ENCODE measurements around the gene ZBTB46. TPM values are rescaled to one million over a fixed set of nuclear protein-coding genes. Genes with fewer than 3 reads are reported as not detected.
A peak's percentile ranks its signal among the peaks of the same experiment; 100 is the strongest.
"Not testable (repeated sequence)": the region's sequence is repeated elsewhere in the genome, so short reads cannot be mapped to it uniquely, and the experiment has no call there.

The ZBTB46 gene
- total RNA-seq, 1 donor = 36.4 TPM

DNA sequence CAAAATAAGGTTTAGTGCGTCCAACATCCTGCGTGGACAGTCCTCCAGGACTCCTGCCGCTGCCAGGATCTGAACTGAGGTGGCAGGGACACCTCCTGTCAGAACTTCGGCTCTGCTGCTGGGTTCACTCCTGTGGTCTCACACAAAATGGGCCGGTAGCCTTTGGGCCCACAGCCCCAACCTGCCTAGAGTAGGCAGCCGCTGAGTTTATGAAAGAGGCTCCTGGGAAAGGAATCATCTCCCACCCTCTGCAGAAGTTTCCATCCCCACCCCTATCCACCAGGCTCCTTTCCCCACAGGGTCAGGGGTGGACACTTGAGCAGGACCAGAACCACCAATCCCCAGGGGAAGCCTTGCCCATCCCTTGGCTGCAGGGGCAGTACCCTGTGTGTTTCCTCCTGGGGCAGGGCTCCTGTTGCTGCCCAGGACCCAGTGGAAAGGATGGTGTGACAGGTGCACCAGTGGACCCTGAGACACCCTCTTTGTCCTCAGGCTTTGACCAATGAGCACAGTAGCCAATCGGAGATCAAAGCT is 28.2 kb upstream of the ZBTB46 start:
- DNase-seq (ENCODE audit: low read depth in 2 of 3, low spot score in 2 of 3) = no peak

DNA sequence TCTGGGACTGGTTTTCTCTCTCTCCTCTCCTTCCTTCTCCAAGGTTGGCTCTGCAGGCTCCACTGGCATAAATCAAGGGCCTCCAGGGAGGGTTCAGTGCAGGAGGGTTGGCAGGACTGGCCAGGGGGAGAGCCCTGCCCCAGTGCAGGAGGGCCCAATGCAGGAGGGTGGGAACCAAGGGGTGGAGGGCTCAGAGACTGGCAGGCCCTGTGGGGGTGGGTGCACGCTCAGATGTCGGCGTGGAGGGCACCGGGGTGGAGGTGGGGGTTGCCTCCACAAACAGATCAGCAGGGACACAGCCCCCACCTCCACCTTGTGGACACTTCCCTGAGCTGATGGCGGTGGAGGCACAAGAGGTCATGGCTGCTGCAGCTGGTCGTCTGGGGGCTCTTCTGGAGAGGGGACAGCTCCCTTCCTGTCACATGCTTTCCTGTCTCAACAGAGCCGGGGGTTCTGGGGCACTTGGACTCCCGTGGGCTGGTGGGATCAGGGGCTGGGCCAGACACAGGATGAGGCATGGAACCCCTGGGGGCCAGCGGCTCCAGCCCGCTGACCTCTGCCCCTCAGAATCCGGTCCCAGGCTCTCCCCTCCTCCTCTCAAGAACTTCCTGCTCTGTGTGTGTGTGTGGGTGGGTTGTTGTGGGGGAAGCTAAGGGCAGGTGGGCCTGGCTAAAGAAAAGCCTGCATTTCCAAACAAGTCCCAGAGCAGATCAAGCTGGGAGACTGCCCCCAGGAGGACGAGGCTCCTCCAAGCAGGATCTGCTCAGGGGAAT is 27.5 kb upstream of the ZBTB46 start:
- DNase-seq (ENCODE audit: low read depth in 2 of 3, low spot score in 2 of 3) = no peak

DNA sequence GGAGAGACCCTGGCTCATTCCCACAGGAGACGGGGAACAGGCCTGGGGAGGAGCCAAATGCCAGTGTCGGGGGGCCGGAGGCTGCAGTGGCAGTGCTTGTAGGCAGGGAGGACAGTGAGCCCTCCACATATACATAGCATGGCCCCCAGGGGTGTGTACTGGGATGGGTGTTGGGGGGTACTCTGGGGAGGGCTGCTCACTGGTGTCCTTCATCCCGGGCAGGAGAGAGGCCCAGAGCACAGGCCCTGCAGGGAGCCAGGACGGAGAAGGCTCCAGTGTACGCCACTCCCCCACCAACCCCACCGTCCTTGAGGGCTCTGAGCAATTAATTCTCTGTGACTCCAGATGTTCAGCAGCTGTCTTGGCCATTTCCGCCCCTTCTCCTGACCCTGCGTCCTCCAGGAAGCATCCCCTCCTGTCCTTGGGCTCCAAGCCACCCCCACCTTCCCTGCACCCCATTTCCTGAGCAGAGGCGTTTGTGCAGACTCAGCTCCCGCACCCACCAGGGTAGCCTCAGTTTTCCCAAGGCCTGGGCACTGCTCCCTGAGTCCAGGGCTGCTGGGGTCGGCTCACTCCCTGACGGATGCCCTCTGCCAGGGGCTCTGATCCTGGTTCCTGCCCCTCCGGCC is 26.8 kb upstream of the ZBTB46 start:
- DNase-seq (ENCODE audit: low read depth in 2 of 3, low spot score in 2 of 3) = no peak

DNA sequence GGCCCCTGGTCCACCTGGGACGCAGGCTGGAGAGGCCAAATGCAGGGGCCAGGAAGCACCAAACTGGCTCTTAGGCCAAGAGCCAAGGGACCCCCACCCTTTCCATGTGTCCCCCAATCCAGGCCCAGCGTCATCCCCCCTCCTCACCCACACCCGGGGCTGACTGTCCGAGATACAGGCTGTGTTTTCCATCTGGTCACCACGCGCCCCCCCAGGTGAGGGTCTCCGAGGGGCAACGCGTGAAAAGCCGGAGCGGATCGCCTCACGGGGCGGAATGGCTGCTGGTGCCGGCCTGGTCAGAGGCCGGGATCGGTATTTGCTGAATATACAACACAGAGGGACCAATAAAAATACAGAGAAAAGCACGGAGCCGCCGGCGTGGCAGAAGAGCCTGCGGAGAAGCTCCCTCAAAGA is 25.0 kb upstream of the ZBTB46 start:
- no peak for DNase-seq (ENCODE audit: low read depth in 2 of 3, low spot score in 2 of 3)

DNA sequence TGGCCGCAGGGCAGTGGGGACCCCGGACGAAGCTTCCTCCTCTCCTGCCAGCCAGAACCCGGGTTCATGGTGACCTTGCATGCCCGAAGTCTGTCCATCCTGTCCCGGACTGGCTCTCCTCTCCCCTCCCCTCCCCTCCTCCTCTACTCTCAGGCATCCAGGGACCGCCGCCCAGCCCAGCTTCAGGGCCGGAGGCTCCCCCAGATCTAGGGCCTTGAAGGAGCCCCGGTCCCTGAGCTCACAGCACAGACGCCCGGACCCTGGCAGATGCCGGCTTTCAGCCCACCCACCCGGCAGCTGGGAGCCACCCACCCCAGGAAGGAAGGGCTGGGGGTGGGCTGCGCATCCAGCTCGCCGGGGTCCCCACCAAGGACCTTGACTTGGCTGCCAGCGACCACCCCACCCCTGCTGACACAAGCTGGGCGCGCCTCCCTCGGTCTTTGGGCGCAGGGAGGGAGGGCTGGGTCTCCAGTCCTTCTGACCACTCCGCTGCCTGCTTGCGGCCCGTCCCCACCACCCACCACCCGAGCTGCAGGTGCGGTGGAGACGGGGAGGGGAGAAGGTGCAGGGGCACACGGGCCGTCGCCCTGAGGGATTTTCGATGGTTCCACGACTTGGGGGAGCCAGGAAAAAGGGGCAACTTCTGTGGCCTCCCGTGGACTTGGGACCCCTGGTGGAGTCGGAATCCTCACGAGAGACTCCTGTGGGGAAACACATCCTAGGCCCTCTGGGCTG is 24.5 kb upstream of the ZBTB46 start:
- DNase-seq (ENCODE audit: low read depth in 2 of 3, low spot score in 2 of 3) = no peak

DNA sequence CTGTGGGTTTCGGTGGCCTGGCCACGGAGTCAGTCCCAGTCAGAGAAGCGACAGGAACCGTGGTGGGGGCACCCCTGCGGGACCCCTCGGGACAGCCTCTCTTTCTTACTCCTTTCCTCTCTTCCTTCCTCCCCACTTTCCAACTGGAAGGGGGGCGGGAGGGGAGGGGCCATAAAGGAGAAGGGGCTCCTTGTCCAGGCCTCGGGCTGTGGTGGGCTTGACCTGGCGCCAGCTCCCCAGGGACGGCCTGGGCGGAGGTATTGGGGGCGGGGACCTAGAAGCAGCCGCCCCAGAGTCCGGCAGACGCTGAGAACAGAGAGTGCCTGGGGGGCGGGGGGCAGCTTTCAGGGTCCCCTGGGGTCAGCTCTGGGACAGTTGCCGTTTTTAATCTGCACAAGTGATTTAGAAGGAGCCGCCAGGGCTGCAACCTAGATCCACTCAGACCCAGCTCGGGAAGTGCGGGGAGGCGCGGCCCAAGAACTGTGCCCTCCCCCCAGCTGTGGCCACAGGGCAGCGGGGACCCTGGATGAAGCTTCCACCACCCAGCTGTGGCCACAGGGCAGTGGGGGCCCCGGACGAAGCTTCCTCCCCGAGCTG is 23.8 kb upstream of the ZBTB46 start:
- DNase-seq (ENCODE audit: low read depth in 2 of 3, low spot score in 2 of 3) = no peak

DNA sequence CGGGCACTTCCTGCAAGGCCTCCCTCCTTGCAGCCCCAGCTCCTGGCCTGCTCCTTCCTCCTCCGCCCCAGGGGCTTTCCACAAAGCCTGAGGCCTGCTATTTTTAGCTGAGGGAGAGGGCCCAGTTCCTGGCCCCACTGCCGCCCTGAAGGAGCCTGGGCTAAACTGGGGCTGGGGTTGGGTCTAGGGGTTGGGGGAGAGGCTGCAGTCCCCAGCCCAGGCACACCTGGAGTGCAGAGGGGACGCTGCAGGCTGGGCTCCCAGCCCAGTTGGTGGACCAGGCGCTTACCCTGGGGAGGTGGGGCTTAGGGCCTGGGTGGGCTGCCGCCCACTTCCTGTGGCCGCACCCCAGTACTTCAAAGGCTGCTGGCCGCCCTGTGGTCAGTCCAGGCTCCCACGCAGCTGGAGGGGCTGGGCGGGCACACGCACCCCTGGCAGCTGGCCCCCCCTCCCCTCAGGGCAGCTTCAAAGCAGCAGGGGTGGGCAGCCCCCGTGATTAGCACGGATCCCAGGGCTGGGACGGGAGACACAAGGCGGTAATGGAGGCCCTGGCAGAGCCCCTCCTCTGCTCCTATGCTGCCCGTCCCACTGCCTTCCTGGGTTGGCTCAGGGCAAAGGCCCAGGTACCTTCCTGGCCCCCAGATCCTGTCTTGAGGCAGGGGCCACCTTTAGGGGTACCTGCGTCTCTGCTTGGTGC is 23.2 kb upstream of the ZBTB46 start:
- peak in 1 of 3 donors; percentile 54 for DNase-seq (ENCODE audit: low read depth in 2 of 3, low spot score in 2 of 3)

DNA sequence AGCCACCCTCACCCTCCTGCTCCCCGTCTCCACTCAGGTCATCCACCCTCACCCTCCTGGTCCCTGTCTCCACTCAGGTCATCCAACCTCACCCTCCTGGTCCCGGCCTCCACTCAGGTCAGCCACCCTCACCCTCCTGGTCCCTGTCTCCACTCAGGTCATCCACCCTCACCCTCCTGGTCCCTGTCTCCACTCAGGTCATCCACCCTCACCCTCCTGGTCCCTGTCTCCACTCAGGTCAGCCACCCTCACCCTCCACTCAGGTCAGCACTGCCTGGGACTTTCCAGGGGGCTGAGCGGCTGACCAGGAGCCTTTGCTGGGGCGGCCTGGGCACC is 22.6 kb upstream of the ZBTB46 start:
- not testable (repeated sequence) for DNase-seq (ENCODE audit: low read depth in 2 of 3, low spot score in 2 of 3)

DNA sequence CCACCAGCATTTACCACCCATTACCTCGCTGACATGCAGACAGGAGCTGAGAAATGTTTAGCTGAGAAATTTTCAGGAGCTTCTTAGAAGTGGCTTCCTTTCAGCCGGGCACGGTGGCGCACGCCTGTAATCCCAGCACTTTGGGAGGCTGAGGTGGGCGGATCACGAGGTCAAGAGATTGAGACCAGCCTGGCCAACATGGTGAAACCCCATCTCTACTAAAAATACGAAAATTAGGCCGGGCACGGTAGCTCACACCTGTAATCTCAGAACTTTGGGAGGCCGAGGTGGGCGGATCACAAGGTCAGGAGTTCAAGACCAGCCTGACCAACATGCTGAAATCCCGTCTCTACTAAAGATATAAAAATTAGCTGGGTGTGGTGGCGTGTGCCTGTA is 20.5 kb upstream of the ZBTB46 start:
- not testable (repeated sequence) for DNase-seq (ENCODE audit: low read depth in 2 of 3, low spot score in 2 of 3)

DNA sequence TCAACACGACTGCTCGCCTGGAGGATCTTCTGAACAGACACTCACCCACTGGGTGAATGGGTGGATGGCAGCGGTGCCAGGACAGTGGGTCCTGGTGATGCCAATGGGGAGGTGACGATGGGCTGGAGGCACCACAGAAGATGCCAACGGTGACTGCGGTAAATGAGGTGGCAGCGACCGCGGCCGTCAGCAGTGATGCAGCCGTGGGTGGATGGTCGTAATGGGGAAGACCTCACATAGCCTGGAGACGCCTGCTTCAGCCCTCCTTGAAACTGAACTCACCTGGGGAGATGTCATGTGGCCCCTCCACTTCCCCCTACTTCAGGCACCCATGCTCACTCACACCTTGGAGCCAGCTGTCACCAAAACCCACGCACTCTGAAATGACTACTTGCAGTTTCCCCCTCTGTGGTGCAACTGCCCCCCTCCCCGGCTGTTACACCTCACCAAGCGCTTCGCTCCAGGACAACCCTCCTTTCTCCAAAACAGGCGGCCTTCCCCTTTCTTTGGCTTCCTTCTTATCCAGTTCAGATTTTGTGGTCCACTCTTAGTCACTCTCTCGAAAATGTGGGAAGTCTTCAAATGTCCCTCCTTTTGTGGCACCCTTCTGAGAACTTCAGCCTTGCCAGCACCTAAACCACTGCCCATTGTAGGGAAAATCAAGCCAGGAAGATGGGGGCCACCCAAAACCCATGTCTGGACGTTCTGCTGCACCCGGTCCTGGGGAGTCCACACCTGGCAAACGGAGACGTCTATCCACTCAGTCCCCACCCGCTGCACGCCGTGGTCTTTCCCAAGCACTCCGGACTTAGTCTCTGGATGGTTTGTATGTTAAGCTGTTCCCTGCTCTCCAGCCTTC is 19.9 kb upstream of the ZBTB46 start:
- DNase-seq (ENCODE audit: low read depth in 2 of 3, low spot score in 2 of 3) = no peak

DNA sequence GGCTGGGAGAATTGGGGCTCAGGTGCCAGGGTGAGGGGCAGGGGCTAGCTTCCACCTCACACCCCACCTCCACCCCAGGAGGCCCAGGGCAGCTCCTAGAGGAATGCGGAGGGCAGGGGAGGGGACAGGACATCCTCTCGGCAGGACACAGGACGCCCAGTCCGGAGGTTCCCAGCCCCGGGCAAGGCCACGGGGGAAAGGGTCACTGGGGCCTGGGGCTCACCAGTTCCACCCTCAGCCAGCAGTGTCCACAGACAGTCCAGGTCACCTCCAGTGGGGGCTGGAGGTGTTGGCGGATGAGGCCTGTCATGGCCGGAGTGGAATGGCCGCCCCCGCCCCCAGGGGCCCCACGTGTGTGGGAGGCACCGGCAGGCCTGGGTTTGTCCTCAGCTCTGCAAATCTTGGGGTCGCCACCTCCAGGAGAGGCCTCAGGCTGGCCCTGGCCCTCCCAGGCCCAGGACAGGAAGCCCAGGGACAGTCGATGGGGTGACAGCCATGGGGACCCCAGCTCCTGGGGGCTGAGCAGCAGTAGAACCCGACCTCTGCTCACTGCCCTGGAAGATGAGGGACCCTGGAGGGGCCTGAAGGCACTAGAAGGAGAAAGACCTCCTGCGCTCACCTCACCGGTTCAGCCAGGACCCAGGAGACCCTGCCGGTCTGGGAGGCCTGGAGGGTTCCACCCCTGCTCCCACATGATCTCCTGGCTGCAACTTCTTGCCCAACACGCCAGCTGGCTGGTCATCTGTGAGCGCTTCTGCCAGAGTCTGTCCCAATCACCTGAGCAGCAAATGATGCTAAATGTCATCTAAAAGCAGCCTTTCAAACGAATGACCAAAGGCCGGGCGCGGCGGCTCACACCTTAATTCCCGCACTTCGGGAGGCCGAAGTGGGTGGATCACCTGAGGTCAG is 17.2 kb upstream of the ZBTB46 start:
- DNase-seq (ENCODE audit: low read depth in 2 of 3, low spot score in 2 of 3) = no peak

DNA sequence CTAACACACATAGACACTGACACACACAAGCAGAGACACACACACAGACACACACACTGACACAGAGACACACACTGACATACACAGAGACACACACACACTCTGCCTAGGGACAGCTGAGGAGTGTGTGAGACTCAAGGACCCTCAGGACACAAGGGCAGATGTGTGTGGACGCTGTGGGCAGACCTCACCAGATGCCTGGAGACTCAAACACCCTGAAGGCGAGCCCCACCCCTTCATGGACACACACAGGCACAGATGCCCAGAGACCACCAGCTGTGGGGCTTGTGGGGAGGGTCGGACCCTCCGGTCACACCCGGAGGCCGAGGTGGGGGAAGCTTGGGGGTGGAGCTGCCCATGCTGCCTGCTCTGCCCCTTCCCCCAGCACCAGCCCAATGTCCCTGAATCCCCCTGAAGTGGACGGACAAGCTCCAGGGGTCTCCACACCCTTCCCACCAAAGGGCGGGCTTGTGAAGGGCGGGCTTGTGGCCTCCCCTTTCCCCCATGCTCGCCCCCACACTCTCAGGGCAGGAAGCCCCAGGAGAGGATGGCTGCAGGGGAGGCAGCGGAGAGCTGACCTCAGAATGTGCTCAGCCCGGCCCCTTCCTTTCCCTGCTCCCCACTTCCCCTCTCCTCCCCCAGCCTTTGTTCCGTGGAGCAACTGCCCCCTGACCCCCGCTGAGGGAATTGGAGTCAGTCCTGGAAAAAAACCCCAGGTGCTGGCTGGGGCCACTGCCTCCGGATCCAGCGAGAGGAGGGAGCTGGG is 16.4 kb upstream of the ZBTB46 start:
- peak in 1 of 3 donors; percentile 54 for DNase-seq (ENCODE audit: low read depth in 2 of 3, low spot score in 2 of 3)

DNA sequence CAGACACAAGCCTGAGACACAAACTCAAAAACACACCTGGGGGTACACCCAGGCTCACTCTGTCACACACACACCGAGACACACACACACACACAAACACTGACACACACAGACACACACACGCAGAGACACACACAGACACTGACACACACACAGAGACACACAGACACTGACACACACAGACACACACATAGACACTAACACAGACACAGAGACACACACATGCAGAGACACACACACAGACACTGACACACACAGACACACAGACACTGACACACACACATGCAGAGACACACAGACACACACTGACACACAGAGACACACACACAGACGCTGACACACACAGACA is 15.8 kb upstream of the ZBTB46 start:
- no peak for DNase-seq (ENCODE audit: low read depth in 2 of 3, low spot score in 2 of 3)

DNA sequence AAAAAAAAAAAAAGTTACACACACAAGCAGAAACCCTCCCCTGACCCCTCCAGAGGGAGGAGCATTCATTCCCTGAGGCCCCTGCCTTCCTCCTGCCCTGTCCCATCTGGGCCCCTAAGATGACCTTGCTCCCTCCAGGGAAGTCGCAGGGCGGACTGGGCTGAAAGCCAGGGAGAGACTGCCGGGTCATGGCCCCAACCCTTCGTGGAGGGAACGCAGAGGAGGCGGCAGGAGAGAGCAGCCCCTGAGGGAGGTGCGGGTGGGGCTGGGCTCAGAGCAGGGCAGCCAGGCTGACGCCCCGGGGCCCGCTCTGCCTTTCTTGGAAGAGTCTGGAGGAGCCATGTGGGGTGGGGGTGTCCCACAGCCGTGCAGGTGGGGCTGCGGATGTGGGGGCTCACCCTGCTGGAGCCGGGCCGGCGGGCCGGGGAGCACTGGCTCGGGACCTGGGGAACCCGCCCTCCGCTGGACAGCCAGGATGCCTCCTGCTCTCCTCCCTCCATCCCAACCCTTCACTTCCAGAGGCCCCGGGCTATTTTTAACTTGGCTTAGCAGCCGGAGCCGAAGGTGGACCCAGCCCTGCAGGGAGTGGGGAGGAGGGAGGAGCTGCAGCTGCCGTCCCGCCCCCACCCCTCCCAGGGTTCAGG is 15.2 kb upstream of the ZBTB46 start:
- no peak for DNase-seq (ENCODE audit: low read depth in 2 of 3, low spot score in 2 of 3)

DNA sequence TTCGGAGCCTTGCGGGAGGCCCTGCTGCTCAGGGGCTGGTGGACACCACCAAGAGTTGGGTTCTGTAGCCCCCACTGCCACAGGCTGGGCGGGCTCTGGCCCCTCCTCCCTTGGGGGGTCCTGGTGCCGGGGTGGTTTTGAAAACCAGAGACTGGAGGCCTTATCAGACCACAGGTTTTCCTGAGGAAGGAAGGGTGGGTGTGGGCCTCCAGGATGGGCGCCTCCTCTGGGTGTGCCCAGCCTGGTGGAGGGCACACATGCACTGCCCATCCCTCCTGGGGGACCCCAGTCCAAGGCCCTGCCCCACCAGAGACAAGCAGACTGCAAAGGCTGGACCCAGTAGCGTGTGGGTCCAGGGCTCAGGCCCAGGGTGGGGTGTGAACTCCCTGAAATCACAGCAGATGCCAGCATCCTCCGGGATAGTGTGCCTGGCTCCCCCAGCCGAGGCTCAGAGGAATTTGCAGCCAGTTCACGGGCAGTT is 13.5 kb upstream of the ZBTB46 start:
- no peak for DNase-seq (ENCODE audit: low read depth in 2 of 3, low spot score in 2 of 3)

DNA sequence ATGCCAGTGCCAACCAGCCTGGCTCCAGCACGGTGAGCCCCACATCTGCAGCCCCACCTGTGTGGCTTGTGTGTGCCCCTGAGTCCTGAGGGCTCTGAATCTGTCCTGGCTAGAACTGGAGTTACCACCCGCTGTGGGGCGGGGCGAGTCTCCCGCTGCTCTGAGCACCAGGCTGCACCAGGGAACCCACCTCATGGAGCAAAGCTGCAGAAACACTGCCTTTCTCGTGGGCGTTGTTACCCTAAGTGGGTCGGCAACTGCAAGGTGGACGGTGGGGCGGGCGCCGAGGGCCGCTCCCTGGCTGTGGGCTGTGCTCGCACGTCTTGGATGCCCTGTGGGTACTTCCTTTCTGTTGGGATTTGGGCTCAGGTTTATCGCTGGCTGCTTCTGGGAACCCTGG is 12.7 kb upstream of the ZBTB46 start:
- DNase-seq (ENCODE audit: low read depth in 2 of 3, low spot score in 2 of 3) = no peak

DNA sequence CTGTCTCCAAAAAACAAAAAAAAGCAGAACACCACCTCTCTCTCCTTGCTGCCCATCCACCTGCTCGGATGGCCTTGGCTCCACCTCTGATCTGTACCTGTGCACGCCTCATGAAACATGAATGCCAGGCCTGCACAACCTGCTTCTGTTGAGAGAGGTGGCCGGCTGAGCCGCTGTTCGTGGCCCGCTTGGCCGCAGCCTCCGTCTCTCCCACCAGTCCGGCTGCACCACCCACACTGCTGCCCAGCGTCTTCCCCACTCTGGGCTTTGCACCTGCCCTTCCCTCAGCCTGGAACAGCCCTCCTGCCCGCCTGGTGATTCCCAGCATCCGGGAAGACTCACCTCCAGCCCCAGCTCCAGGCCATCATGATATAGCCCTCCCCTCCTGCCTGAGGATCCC is 12.2 kb upstream of the ZBTB46 start:
- DNase-seq (ENCODE audit: low read depth in 2 of 3, low spot score in 2 of 3) = no peak
